Upper lobe of left lung (tissue), 6 donors: ENCODE measurements around the gene MXRA7. TPM values are rescaled to one million over a fixed set of nuclear protein-coding genes. Genes with fewer than 3 reads are reported as not detected.
A peak's percentile ranks its signal among the peaks of the same experiment; 100 is the strongest.

Experiments
- ATAC-seq, 2 donors: fragments of 200-7000 bp; cut with Tn5 transposase; one replicate each; pipeline ENCODE4 v1.9.1; 2022; ENCODE audit warnings: mild to moderate bottlenecking in 2 of 2, moderate library complexity in 2 of 2; ENCODE audit not compliant: low FRiP score in 2 of 2
- DNase-seq, 2 donors: peaks; one replicate each; pipeline ENCODE4 v3.0.0-alpha.2; 2019 to 2020
- H3K27ac ChIP-seq, 4 donors: fragments of 200-600 bp; sonication (generic); one replicate each; pipeline ENCODE4 v1.5.1; 2016 to 2019
- H3K27me3 ChIP-seq, 4 donors: fragments of 200-600 bp; sonication (generic); one replicate each; pipeline ENCODE4 v1.5.1; 2017 to 2019
- H3K36me3 ChIP-seq, 4 donors: fragments of 200-600 bp; sonication (generic); one replicate each; pipeline ENCODE4 v1.5.1; 2016 to 2019
- H3K4me1 ChIP-seq, 4 donors: fragments of 200-600 bp; sonication (generic); one replicate each; pipeline ENCODE4 v1.5.1; 2018 to 2019
- H3K4me3 ChIP-seq, 4 donors: fragments of 200-600 bp; sonication (generic); one replicate each; pipeline ENCODE4 v1.5.1; 2017 to 2019; ENCODE audit warnings: mild to moderate bottlenecking in 2 of 4, moderate library complexity in 1 of 4
- H3K9me3 ChIP-seq, 4 donors: fragments of 200-600 bp; sonication (generic); one replicate each; pipeline ENCODE4 v1.5.1; 2018 to 2019
- EP300 ChIP-seq, 4 donors: sonication (generic); formaldehyde crosslinking; IDR thresholded peaks; one replicate each; pipeline ENCODE4 v1.5.1; 2017; ENCODE audit warnings: antibody characterized with exemption in 4 of 4, control low read depth in 2 of 4
- POLR2A ChIP-seq, 4 donors: fragments of 450-650 bp; IDR thresholded peaks; one replicate each; pipeline ENCODE4 v1.5.1; 2016 to 2017; ENCODE audit warnings: antibody characterized with exemption in 4 of 4, mild to moderate bottlenecking in 2 of 4
- POLR2AphosphoS5 ChIP-seq, 2 donors: sonication (generic); formaldehyde crosslinking; IDR thresholded peaks; one replicate each; pipeline ENCODE4 v1.5.1; 2017; ENCODE audit warnings: antibody characterized with exemption in 2 of 2
- WGBS, 2 donors: methylation state at CpG; one replicate each; pipeline ENCODE4 v1.1.5; 2017 to 2018; 5-methylcytosine and 5-hydroxymethylcytosine counted together
- total RNA-seq, 6 donors: library from RNA; depleted of rRNA in 4 of 6; stranded (reverse); fragments of >200 nt in 4 of 6; gene quantifications; one replicate each; pipeline versions ENCODE4 v1.1.0 to v1.2.1, GENCODE V29; 2016 to 2021
- TF ChIP-seq, protein P1 (sequence below), 6 experiments: fragments of 450-650 bp in 4 of 6; fragments of 200-600 bp in 2 of 6; sonication (generic) in 2 of 6; IDR thresholded peaks; one replicate each; pipeline ENCODE4 v1.5.1; 2016 to 2019; ENCODE audit warnings: antibody characterized with exemption in 6 of 6
- donor health status: DM: no; HTN: no; CAD: no; lungs with moderate emphysema.
- donor health status: DM: no; HTN: yes; CAD: no; lungs with severe emphysema.

Gene MXRA7
- total RNA-seq, 6 donors from 2014 or later: 21.0 to 147 (median 73.5) TPM

- Histone ChIP-seq H3K27ac (peak overlapping the region; percentile 97 to 100 (median 99)), H3K4me3 (peak overlapping the region; percentile 81 to 95 (median 84)), H3K27me3 (no peaks in the 10 kb centered on the region), H3K36me3 (peaks cover 18 to 58% (median 33%) of the 10 kb centered on the region in 4 donors), H3K4me1 (peaks cover 42 to 77% (median 63%) of the 10 kb centered on the region in 4 donors), H3K9me3 (no peaks in the 10 kb centered on the region)
- WGBS, 2 donors: 57 to 68% methylated on average over 18 of the region's 18 CpGs
- no peak for DNase-seq
- no peak for ATAC-seq
- TF ChIP-seq POLR2AphosphoS5 (IDR thresholded peaks at IDR 0.05) (no peak), EP300 (IDR thresholded peaks at IDR 0.05) (no peak), POLR2A (IDR thresholded peaks at IDR 0.05) (no peak)
- TF ChIP-seq, protein P1, sequence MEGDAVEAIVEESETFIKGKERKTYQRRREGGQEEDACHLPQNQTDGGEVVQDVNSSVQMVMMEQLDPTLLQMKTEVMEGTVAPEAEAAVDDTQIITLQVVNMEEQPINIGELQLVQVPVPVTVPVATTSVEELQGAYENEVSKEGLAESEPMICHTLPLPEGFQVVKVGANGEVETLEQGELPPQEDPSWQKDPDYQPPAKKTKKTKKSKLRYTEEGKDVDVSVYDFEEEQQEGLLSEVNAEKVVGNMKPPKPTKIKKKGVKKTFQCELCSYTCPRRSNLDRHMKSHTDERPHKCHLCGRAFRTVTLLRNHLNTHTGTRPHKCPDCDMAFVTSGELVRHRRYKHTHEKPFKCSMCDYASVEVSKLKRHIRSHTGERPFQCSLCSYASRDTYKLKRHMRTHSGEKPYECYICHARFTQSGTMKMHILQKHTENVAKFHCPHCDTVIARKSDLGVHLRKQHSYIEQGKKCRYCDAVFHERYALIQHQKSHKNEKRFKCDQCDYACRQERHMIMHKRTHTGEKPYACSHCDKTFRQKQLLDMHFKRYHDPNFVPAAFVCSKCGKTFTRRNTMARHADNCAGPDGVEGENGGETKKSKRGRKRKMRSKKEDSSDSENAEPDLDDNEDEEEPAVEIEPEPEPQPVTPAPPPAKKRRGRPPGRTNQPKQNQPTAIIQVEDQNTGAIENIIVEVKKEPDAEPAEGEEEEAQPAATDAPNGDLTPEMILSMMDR (IDR thresholded peaks at IDR 0.05): no peak
Observed at GRCh38 chr17:76727745-76728456, 17.1 kb upstream of the MXRA7 start.

- DNase-seq (peak; percentile 86 to 95), ATAC-seq (peak; percentile 79 to 80)
- 3 to 5% methylated on average over 11 to 21 of the region's 71 CpGs for WGBS, 2 donors
- Histone ChIP-seq H3K4me3 (peak within 1 kb of the TSS; percentile 81 to 95 (median 84)), H3K27me3 (no peaks in the 10 kb centered on the region), H3K27ac (peak within 1 kb of the TSS; percentile 97 to 100 (median 99)), H3K9me3 (no peaks in the 10 kb centered on the region), H3K4me1 (peaks cover 36 to 75% (median 55%) of the 10 kb centered on the region in 4 donors), H3K36me3 (peaks cover 18 to 56% (median 33%) of the 10 kb centered on the region in 4 donors)
- TF ChIP-seq POLR2A (IDR thresholded peaks at IDR 0.05) (peak in 1 of 4 donors; percentile 55), EP300 (IDR thresholded peaks at IDR 0.05) (no peak), POLR2AphosphoS5 (IDR thresholded peaks at IDR 0.05) (peak; percentile 62 to 80)
- TF ChIP-seq, protein P1 (IDR thresholded peaks at IDR 0.05): peak; percentile 70 to 94 (median 87)
Observed at GRCh38 chr17:76726776-76727718, 16.3 kb upstream of the MXRA7 start, which contains the start of gene METTL23. Gene METTL23, plus strand, starts transcription at chr17:76726839. Its CDS starts 2,872 bp downstream, at chr17:76729711.

DNA sequence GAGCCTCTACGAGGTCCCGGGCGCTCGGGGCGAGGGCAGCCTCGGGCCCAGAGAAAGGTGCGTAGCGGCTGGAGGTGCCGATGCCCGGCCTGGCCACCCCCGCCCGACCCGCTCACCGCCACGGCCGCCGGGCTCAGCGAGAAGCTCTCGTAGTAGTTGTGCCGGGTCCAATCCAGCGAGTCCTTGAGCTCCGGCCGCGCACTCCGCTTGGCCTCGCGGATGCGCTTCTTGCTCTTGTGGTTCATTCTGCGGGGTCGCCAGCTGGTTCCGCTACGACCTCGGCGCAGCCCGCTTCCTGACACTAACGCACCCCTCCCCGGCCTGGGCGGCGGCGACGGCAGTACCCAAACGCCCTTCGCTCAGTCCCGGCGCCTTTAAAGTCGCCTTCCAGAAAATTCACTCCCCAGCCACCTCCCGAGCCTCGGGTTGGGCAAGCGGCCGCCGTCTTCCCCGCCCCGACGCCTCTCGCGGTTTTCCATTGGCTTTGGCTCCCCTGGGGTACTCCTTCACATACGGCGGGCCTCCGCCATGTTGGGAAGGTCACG lies 15.5 kb upstream of the MXRA7 start, which contains the start of gene JMJD6:
Gene JMJD6 (minus strand): TSS at position 376 of the 545 bp plus-strand sequence. CDS start 131 bp downstream, at position 245.
- DNase-seq: peak; percentile 96 to 97
- no peaks in the 10 kb centered on the region for H3K27me3 ChIP-seq
- H3K4me3 ChIP-seq: peak within 1 kb of the TSS; percentile 81 to 95 (median 84)
- no peaks in the 10 kb centered on the region for H3K9me3 ChIP-seq
- peak within 1 kb of the TSS; percentile 97 to 100 (median 99) for H3K27ac ChIP-seq
- WGBS, 2 donors: 0 to 1% methylated on average over 18 to 28 of the region's 60 CpGs
- H3K4me1 ChIP-seq: peaks cover 29 to 68% (median 47%) of the 10 kb centered on the region in 4 donors
- TF ChIP-seq POLR2AphosphoS5 (IDR thresholded peaks at IDR 0.05): peak; percentile 81 to 93
- TF ChIP-seq, protein P1 (IDR thresholded peaks at IDR 0.05): peak in 1 of 6 experiments; percentile 29
- peak; percentile 73 to 97 (median 92) for TF ChIP-seq POLR2A (IDR thresholded peaks at IDR 0.05)
- peak in 1 of 4 donors; percentile 59 for TF ChIP-seq EP300 (IDR thresholded peaks at IDR 0.05)
- ATAC-seq: peak; percentile 96 to 97
- peaks cover 26 to 56% (median 36%) of the 10 kb centered on the region in 4 donors for H3K36me3 ChIP-seq

DNA sequence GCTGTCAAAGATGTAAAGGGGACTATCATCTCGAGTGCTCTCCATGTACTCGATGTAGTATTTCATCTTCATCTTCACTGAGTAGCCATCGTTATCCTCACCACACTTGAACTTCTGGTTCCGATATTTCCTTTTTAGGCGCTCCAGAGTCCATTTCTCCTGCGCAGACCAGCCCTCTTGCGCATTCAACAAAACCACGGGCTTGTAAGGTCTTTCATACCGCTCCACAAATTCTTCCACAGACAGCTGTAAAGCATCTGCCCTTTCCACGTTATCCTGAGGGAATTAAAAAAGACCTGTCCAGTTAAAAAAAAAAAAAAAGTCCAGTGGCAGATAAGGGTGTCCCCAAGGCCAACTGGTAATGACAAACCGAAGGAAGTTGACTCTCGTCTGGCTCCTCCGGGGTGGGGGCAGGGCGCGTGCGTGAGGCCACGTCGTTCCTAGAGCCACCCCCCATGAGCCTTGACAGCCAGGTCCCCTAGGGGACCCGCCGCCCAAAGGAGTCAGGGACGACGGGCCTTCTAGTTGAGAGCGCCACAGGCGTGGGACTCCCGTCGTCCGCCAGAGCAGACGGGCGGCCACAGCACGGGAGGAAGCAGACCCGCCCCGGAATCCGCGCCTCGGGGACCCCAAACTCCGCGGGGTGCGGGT lies 14.9 kb upstream of the MXRA7 start:
- Histone ChIP-seq H3K4me1 (peaks cover 29 to 65% (median 43%) of the 10 kb centered on the region in 4 donors), H3K36me3 (peaks cover 29 to 56% (median 38%) of the 10 kb centered on the region in 4 donors), H3K27ac (peak overlapping the region; percentile 97 to 100 (median 99)), H3K9me3 (no peaks in the 10 kb centered on the region), H3K27me3 (no peaks in the 10 kb centered on the region), H3K4me3 (peak overlapping the region; percentile 81 to 91 (median 84))
- peak; percentile 88 to 94 for DNase-seq
- TF ChIP-seq, protein P1 (IDR thresholded peaks at IDR 0.05): peak in 1 of 6 experiments; percentile 4
- TF ChIP-seq POLR2AphosphoS5 (IDR thresholded peaks at IDR 0.05) (peak; percentile 44 to 58), POLR2A (IDR thresholded peaks at IDR 0.05) (peak in 1 of 4 donors; percentile 27), EP300 (IDR thresholded peaks at IDR 0.05) (no peak)
- WGBS, 2 donors: 6 to 9% methylated on average over 20 to 32 of the region's 38 CpGs
- ATAC-seq: peak; percentile 63 to 77
